H1 (cell line): ENCODE results near the gene NUP188. TPM values are rescaled to one million over a fixed set of nuclear protein-coding genes. Genes with fewer than 3 reads are reported as not detected.

Source experiments
- CTCF ChIA-PET: fragments of 300-600 bp; sonication (Branson Sonifier 250); formaldehyde crosslinking; loops from one replicate; lab custom pipeline; 2021; ENCODE audit not compliant: partially characterized antibody; lab: Charles Lee
- POLR2A ChIA-PET: fragments of 300-600 bp; sonication (Branson Sonifier 250); formaldehyde crosslinking; loops from one replicate; lab custom pipeline; 2021; ENCODE audit warnings: inconsistent platforms; ENCODE audit not compliant: partially characterized antibody; lab: Charles Lee
- DNase-seq, 2 experiments: peaks; one replicate each; pipeline versions ENCODE4 v3.0.0 to v3.0.0-alpha.2; 2010 to 2022; ENCODE audit warnings: low spot score in 2 of 2, low read depth in 1 of 2, mixed read lengths in 1 of 2
- FAIRE-seq: peaks from 2 replicates; lab custom pipeline; 2011; peaks lifted over from hg19 to GRCh38; lab: Jason Lieb, UNC
- H2AFZ ChIP-seq: 2 replicates; pipeline ENCODE4 v1.8.1; 2012; ENCODE audit warnings: low read length, inconsistent platforms
- H2AK5ac ChIP-seq: 2 replicates; pipeline ENCODE4 v1.6.1; 2013; ENCODE audit warnings: low read depth, low read length
- H2BK120ac ChIP-seq: replicated peaks from 2 replicates; pipeline ENCODE3; 2013; ENCODE audit warnings: low read depth, low read length, inconsistent platforms
- H2BK12ac ChIP-seq: 2 replicates; pipeline ENCODE4 v1.6.1; 2013; ENCODE audit warnings: low read depth, low read length
- H2BK15ac ChIP-seq: 2 replicates; pipeline ENCODE4 v1.6.1; 2013; ENCODE audit warnings: low read length
- H2BK20ac ChIP-seq: 2 replicates; pipeline ENCODE4 v1.6.1; 2013; ENCODE audit warnings: low read length
- H2BK5ac ChIP-seq: 2 replicates; pipeline ENCODE4 v1.6.1; 2013; ENCODE audit warnings: low read depth, low read length
- H3K14ac ChIP-seq: 2 replicates; pipeline ENCODE4 v1.6.1; 2013; ENCODE audit warnings: inconsistent platforms; ENCODE audit not compliant: insufficient read length
- H3K18ac ChIP-seq: 2 replicates; pipeline ENCODE4 v1.6.1; 2013; ENCODE audit warnings: low read length; ENCODE audit errors: extremely low read depth
- H3K23ac ChIP-seq: 2 replicates; pipeline ENCODE4 v1.6.1; 2013; ENCODE audit warnings: inconsistent platforms; ENCODE audit not compliant: insufficient read length
- H3K23me2 ChIP-seq: 2 replicates; pipeline ENCODE4 v1.6.1; 2013; ENCODE audit warnings: low read depth, low read length
- H3K27ac ChIP-seq: 2 replicates; pipeline ENCODE4 v1.6.1; 2011; ENCODE audit warnings: low read depth, low read length, inconsistent platforms
- H3K27me3 ChIP-seq, 4 experiments: replicated peaks in 1 of 4; 1 replicate in 1 of 4; 2 replicates in 3 of 4; pipeline versions ENCODE4 v1.6.1 to v1.8.1; 2011 to 2013; ENCODE audit warnings: low read length in 3 of 4, mild to moderate bottlenecking in 3 of 4, inconsistent platforms in 2 of 4, mixed read lengths in 2 of 4, moderate library complexity in 1 of 4; ENCODE audit not compliant: control insufficient read depth in 3 of 4, insufficient read depth in 3 of 4; ENCODE audit errors: extremely low read depth in 1 of 4
- H3K36me3 ChIP-seq, 4 experiments: 2 replicates each; pipeline versions ENCODE4 v1.6.1 to v1.8.1; 2011 to 2013; ENCODE audit warnings: mild to moderate bottlenecking in 4 of 4, low read length in 3 of 4, moderate library complexity in 2 of 4, control low read depth in 1 of 4, inconsistent platforms in 1 of 4; ENCODE audit not compliant: insufficient read depth in 4 of 4, control insufficient read depth in 2 of 4
- H3K4ac ChIP-seq: replicated peaks from 2 replicates; pipeline ENCODE3; 2013; ENCODE audit warnings: low read length, low read depth, mixed read lengths, inconsistent platforms; ENCODE audit not compliant: insufficient read length
- H3K4me1 ChIP-seq, 4 experiments: replicated peaks in 1 of 4; 1 replicate in 1 of 4; 2 replicates in 3 of 4; pipeline versions ENCODE4 v1.6.1 to v1.8.1; 2011 to 2013; ENCODE audit warnings: low read length in 3 of 4, inconsistent platforms in 2 of 4, mixed read lengths in 1 of 4; ENCODE audit not compliant: insufficient read depth in 4 of 4, control insufficient read depth in 3 of 4
- H3K4me2 ChIP-seq, 2 experiments: 2 replicates each; pipeline versions ENCODE4 v1.6.1 to v1.8.1; 2011 to 2013; ENCODE audit warnings: low read depth in 2 of 2, low read length in 2 of 2, control low read depth in 1 of 2, inconsistent platforms in 1 of 2, mild to moderate bottlenecking in 1 of 2; ENCODE audit not compliant: insufficient read depth in 1 of 2
- H3K4me3 ChIP-seq, 4 experiments: fragments of 200-600, 300-600 bp in 1 of 4; sonication (generic), shearing (Covaris generic), sonication (Bioruptor Twin) in 1 of 4; 2 replicates each; pipeline versions ENCODE4 v1.5.1 to v1.8.1; 2011 to 2016; ENCODE audit warnings: low read length in 4 of 4, low read depth in 3 of 4, control low read depth in 2 of 4, inconsistent platforms in 2 of 4, mild to moderate bottlenecking in 2 of 4, mixed read lengths in 1 of 4, moderate library complexity in 1 of 4; ENCODE audit not compliant: insufficient read depth in 2 of 4; ENCODE audit errors: extremely low read depth in 1 of 4
- H3K56ac ChIP-seq: replicated peaks from 2 replicates; pipeline ENCODE3; 2013; ENCODE audit warnings: low read depth, mild to moderate bottlenecking, mixed read lengths, low read length, inconsistent platforms; ENCODE audit not compliant: insufficient read length
- H3K79me1 ChIP-seq: 2 replicates; pipeline ENCODE4 v1.6.1; 2013; ENCODE audit warnings: low read depth, low read length, control low read depth
- H3K79me2 ChIP-seq, 2 experiments: 2 replicates each; pipeline versions ENCODE4 v1.6.1 to v1.8.1; 2012 to 2013; ENCODE audit warnings: low read length in 2 of 2, mild to moderate bottlenecking in 2 of 2, inconsistent platforms in 1 of 2; ENCODE audit not compliant: insufficient read depth in 2 of 2, control insufficient read depth in 1 of 2
- H3K9ac ChIP-seq, 4 experiments: replicated peaks in 1 of 4; 1 replicate in 1 of 4; 2 replicates in 3 of 4; pipeline versions ENCODE4 v1.6.1 to v1.8.1; 2011 to 2013; ENCODE audit warnings: low read depth in 3 of 4, low read length in 3 of 4, control low read depth in 2 of 4, mild to moderate bottlenecking in 2 of 4, moderate library complexity in 2 of 4, inconsistent platforms in 1 of 4; ENCODE audit errors: extremely low read depth in 1 of 4
- H3K9me3 ChIP-seq, 2 experiments: 2 replicates each; pipeline versions ENCODE4 v1.6.1 to v1.8.1; 2012 to 2013; ENCODE audit warnings: mild to moderate bottlenecking in 2 of 2, moderate library complexity in 2 of 2, control low read depth in 1 of 2, inconsistent platforms in 1 of 2, low read depth in 1 of 2, low read length in 1 of 2, mixed read lengths in 1 of 2; ENCODE audit not compliant: insufficient read depth in 2 of 2
- H4K20me1 ChIP-seq, 2 experiments: replicated peaks in 1 of 2; 2 replicates each; pipeline versions ENCODE3 to v1.8.1; 2011 to 2013; ENCODE audit warnings: inconsistent platforms in 2 of 2, low read length in 2 of 2, mild to moderate bottlenecking in 1 of 2; ENCODE audit not compliant: insufficient read depth in 2 of 2, control insufficient read depth in 1 of 2
- H4K5ac ChIP-seq: 2 replicates; pipeline ENCODE4 v1.6.1; 2013; ENCODE audit warnings: low read length, low read depth, mixed read lengths, inconsistent platforms; ENCODE audit not compliant: insufficient read length
- H4K8ac ChIP-seq: 2 replicates; pipeline ENCODE4 v1.8.0; 2013; ENCODE audit warnings: mild to moderate bottlenecking, moderate library complexity, low read length, inconsistent platforms; ENCODE audit not compliant: insufficient read depth; ENCODE audit errors: extremely low read depth
- H4K91ac ChIP-seq: replicated peaks from 2 replicates; pipeline ENCODE3; 2013; ENCODE audit warnings: low read length, mixed read lengths, inconsistent platforms; ENCODE audit not compliant: insufficient read length
- BRCA1 ChIP-seq: IDR thresholded peaks from 2 replicates; pipeline ENCODE4 v1.6.1; 2012; ENCODE audit warnings: low read depth, low read length, improper control_type of control experiment
- CEBPB ChIP-seq: IDR thresholded peaks from 2 replicates; pipeline ENCODE4 v1.6.1; 2012; ENCODE audit warnings: low read depth, low read length
- RNF2 ChIP-seq: fragments of 200-900, 300-1000 bp; sonication (generic); IDR thresholded peaks from 2 replicates; pipeline ENCODE4 v1.7.1; 2016; ENCODE audit warnings: borderline replicate concordance, low read depth, mild to moderate bottlenecking, antibody characterized with exemption, low read length; ENCODE audit not compliant: poor library complexity, severe bottlenecking; ENCODE audit errors: missing control alignments
- TEAD4 ChIP-seq: IDR thresholded peaks from 2 replicates; pipeline ENCODE4 v1.6.1; 2012; ENCODE audit warnings: low read depth, low read length, inconsistent platforms, mixed read lengths
- WGBS, 2 experiments: shearing (Covaris generic) in 1 of 2; methylation state at CpG; one replicate each; pipeline versions ENCODE4 v1.1.6 to v1.1.7; 2013 to 2015; ENCODE audit warnings: low lambda C conversion rate in 2 of 2, mixed read lengths in 2 of 2, inconsistent platforms in 1 of 2, low coverage in 1 of 2, missing lambda C conversion rate in 1 of 2; ENCODE audit not compliant: insufficient replicate concordance in 2 of 2, insufficient coverage in 1 of 2, insufficient read length in 1 of 2; ENCODE audit errors: extremely low coverage in 1 of 2, missing lambda C conversion rate in 1 of 2; 5-methylcytosine and 5-hydroxymethylcytosine counted together
- polyA plus RNA-seq, 7 experiments: library from polyadenylated mRNA; depleted of rRNA in 3 of 7; stranded (reverse) in 5 of 7; unstranded in 2 of 7; fragments of >200 nt in 5 of 7; fragments of 200-250 nt in 2 of 7; gene quantifications; 1 replicate in 5 of 7; 2 replicates in 1 of 7; 4 replicates in 1 of 7; pipeline versions ENCODE4 v1.2.1 to v1.2.3, GENCODE V29; 2011 to 2013; ENCODE audit warnings: missing spikeins in 2 of 7, mixed read lengths in 2 of 7
- total RNA-seq: library from RNA; stranded (reverse); fragmentation: NEBNext Ultra II Directional; extraction: Animal tissue kit (Norgen Biotek cat#: 25700); gene quantifications from 2 replicates; pipeline ENCODE4 v1.2.1, GENCODE V29; 2021

Gene NUP188
- total and polyA plus RNA-seq, 2 of the 8 experiments (the other 6 are each of a cell fraction or from before 2014, with no cell fraction given) = 90.1 to 111 TPM

GRCh38 chr9:128946571-128947276, 775 bp upstream of the NUP188 start:
- TF ChIP-seq CEBPB (no peak), TEAD4 (no peak), RNF2 (no peak), BRCA1 (no peak)
- H3K18ac ChIP-seq = 0 out of 2 replicates have a peak overlapping the region, but pooled peaks have one; percentile 90

More at GRCh38 chr9:128946571-128947276, 775 bp upstream of the NUP188 start:
- H3K4ac ChIP-seq = peak overlapping the region; percentile 69
- peak overlapping the region; percentile 36; the same call in 1 of the 2 replicates for H2AFZ ChIP-seq
- peaks cover 13% of the 10 kb centered on the region for H3K23me2 ChIP-seq
- H3K36me3 ChIP-seq = peaks cover 0 to 24% (median 8%) of the 10 kb centered on the region in 4 experiments; a peak in 5 of 8 replicates
- peaks cover 0 to 17% of the 10 kb centered on the region in 2 experiments; a peak in 1 of 4 replicates for H3K79me2 ChIP-seq
- peaks cover 10% of the 10 kb centered on the region for H3K79me1 ChIP-seq
- H3K4me2 ChIP-seq = peak overlapping the region; percentile 87 to 92
- peak overlapping the region; percentile 86; the same call in 1 of the 2 replicates for H2AK5ac ChIP-seq
- H3K27ac ChIP-seq = peak overlapping the region; percentile 72
- H3K23ac ChIP-seq = no peak overlapping the region
- peak overlapping the region; percentile 74 for H4K91ac ChIP-seq
- peak overlapping the region; percentile 91 for H4K5ac ChIP-seq
- H2BK5ac ChIP-seq = peak overlapping the region; percentile 83
- H3K9me3 ChIP-seq = no peaks in the 10 kb centered on the region
- H3K56ac ChIP-seq = peak overlapping the region; percentile 95
- peak overlapping the region; percentile 74 to 96 (median 92) for H3K4me3 ChIP-seq
- no peak overlapping the region for H2BK15ac ChIP-seq
- H2BK12ac ChIP-seq = 0 out of 2 replicates have a peak overlapping the region, but pooled peaks have one; percentile 14
- peaks cover 0 to 9% (median 6%) of the 10 kb centered on the region in 4 experiments; a peak in 3 of 7 replicates for H3K4me1 ChIP-seq
- peak overlapping the region; percentile 96 for H4K8ac ChIP-seq
- no peak for FAIRE-seq
- WGBS, 2 experiments = 38% methylated on average over 30 of the region's 30 CpGs; no CpG with 5 or more reads in 1 of the 2 experiments
- no peak for DNase-seq
- no peak overlapping the region for H2BK120ac ChIP-seq
- no peak overlapping the region for H2BK20ac ChIP-seq
- H4K20me1 ChIP-seq = peaks cover 0 to 1% of the 10 kb centered on the region in 2 experiments
- no peaks in the 10 kb centered on the region for H3K27me3 ChIP-seq
- ChIA-PET CTCF (interaction anchor here (0.6 kb wide), 1 partner anchor 48 kb away, joined by 3 read pairs; no protein-coding TSS in a partner anchor), POLR2A (interaction anchor here (0.7 to 2.1 kb wide), 3 partner anchors 10 to 127 kb away, joined by 3 to 6 read pairs (median 3); no protein-coding TSS in a partner anchor)
- H3K14ac ChIP-seq = no peak overlapping the region
- peak overlapping the region; percentile 78 to 93 (median 86) for H3K9ac ChIP-seq
